22Rv1 (cell line): Measurements from ENCODE around the gene CCDC40.

Experiments used
- CTCF ChIP-seq: fragments of 450-650 bp; IDR thresholded peaks from 2 replicates; pipeline ENCODE4 v1.5.1; 2017; ENCODE audit warnings: mild to moderate bottlenecking
- ZFX ChIP-seq: fragments of 450-650 bp; IDR thresholded peaks from 2 replicates; pipeline ENCODE4 v1.6.1; 2017; ENCODE audit warnings: antibody characterized with exemption, borderline replicate concordance

DNA sequence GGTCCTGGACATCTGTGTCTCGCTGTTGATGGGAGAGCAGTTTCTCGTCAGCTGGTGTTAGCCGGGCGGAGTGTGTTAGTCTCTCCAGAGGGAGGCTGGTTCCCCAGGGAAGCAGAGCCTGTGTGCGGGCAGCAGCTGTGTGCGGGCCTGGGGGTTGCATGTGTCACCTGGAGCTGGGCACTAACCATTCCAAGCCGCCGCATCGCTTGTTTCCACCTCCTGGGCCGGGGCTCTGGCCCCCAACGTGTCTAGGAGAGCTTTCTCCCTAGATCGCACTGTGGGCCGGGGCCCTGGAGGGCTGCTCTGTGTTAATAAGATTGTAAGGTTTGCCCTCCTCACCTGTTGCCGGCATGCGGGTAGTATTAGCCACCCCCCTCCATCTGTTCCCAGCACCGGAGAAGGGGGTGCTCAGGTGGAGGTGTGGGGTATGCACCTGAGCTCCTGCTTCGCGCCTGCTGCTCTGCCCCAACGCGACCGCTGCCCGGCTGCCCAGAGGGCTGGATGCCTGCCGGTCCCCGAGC is 82.9 kb downstream of the CCDC40 start:
- TF ChIP-seq CTCF (no peak), ZFX (no peak)
